HUES48 (cell line): Measurements from ENCODE around the gene ZP3.
"Not testable (repeated sequence)": the region's sequence is repeated elsewhere in the genome, so short reads cannot be mapped to it uniquely, and the experiment has no call there.

Experiments used
- H3K27ac ChIP-seq: one replicate; pipeline ENCODE4 v1.7.0; 2013; ENCODE audit warnings: low read depth, low read length, inconsistent platforms
- H3K27me3 ChIP-seq: 2 replicates; pipeline ENCODE4 v1.6.1; 2013; ENCODE audit warnings: mild to moderate bottlenecking, low read length; ENCODE audit not compliant: control insufficient read depth, insufficient read depth
- H3K36me3 ChIP-seq: 2 replicates; pipeline ENCODE4 v1.6.1; 2013; ENCODE audit warnings: low read length; ENCODE audit not compliant: control insufficient read depth, insufficient read depth
- H3K4me1 ChIP-seq: 2 replicates; pipeline ENCODE4 v1.6.1; 2013; ENCODE audit warnings: mild to moderate bottlenecking, low read length; ENCODE audit not compliant: control insufficient read depth, insufficient read depth
- H3K4me3 ChIP-seq: 2 replicates; pipeline ENCODE4 v1.5.1; 2013; ENCODE audit warnings: mild to moderate bottlenecking, low read depth, low read length
- H3K9ac ChIP-seq: 2 replicates; pipeline ENCODE4 v1.6.1; 2013; ENCODE audit warnings: mild to moderate bottlenecking, low read depth, low read length, moderate library complexity
- H3K9me3 ChIP-seq: 2 replicates; pipeline ENCODE4 v1.6.1; 2013; ENCODE audit warnings: low read length; ENCODE audit not compliant: control insufficient read depth, insufficient read depth

ZP3 gene

GRCh38 chr7:76393116-76394031 lies 31.4 kb upstream of the ZP3 start:
- H3K4me3 ChIP-seq, result peak overlapping the region; percentile 78
- no peaks in the 10 kb centered on the region for H3K36me3 ChIP-seq
- peak overlapping the region; percentile 61 for H3K27ac ChIP-seq
- H3K9me3 ChIP-seq, result no peaks in the 10 kb centered on the region
- no peaks in the 10 kb centered on the region; the same call in 1 of the 2 replicates for H3K27me3 ChIP-seq
- peak overlapping the region; percentile 73 for H3K9ac ChIP-seq
- peaks cover 3% of the 10 kb centered on the region; the same call in 1 of the 2 replicates for H3K4me1 ChIP-seq

DNA sequence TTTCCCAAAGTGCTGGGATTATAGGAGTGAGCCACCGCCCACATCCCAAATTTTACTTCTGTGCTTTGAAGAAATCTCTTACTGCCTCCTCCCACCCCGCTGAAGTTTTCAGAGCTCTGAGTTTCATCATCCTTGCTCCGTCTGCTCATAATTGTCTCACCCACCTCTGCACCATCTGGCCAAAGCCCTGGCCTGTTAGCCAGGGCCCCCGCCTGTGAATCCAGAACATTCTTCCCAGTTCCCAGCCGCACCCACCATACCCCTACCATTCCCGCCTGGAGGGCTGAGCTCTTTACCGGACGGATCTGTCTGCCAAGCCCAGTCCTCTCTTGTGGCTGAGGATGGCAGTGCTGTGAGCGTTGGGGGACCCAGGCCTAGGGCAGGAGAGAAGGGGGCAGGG lies 29.8 kb upstream of the ZP3 start:
- no peaks in the 10 kb centered on the region for H3K9me3 ChIP-seq
- H3K27me3 ChIP-seq, result no peaks in the 10 kb centered on the region; the same call in 1 of the 2 replicates
- H3K4me3 ChIP-seq, result no peak overlapping the region
- no peak overlapping the region for H3K27ac ChIP-seq
- peaks cover 3% of the 10 kb centered on the region; the same call in 1 of the 2 replicates for H3K4me1 ChIP-seq
- no peaks in the 10 kb centered on the region for H3K36me3 ChIP-seq
- no peak overlapping the region for H3K9ac ChIP-seq

- not testable (repeated sequence) for H3K9ac ChIP-seq, H3K9me3 ChIP-seq, H3K4me3 ChIP-seq, H3K27me3 ChIP-seq, H3K4me1 ChIP-seq, H3K36me3 ChIP-seq, H3K27ac ChIP-seq
These were observed 29.2 kb upstream of the ZP3 start for GRCh38 chr7:76395605-76395964.

- H3K4me1 ChIP-seq, result peaks cover 3% of the 10 kb centered on the region; the same call in 1 of the 2 replicates
- no peaks in the 10 kb centered on the region for H3K9me3 ChIP-seq
- no peak overlapping the region for H3K9ac ChIP-seq
- peak overlapping the region; percentile 18 for H3K27ac ChIP-seq
- H3K27me3 ChIP-seq, result no peaks in the 10 kb centered on the region; the same call in 1 of the 2 replicates
- H3K4me3 ChIP-seq, result no peak overlapping the region
- no peaks in the 10 kb centered on the region for H3K36me3 ChIP-seq
These were observed 28.6 kb upstream of the ZP3 start for GRCh38 chr7:76395965-76396726.

GRCh38 chr7:76396864-76397263 lies 27.9 kb upstream of the ZP3 start:
- H3K27me3 ChIP-seq, result no peaks in the 10 kb centered on the region; the same call in 1 of the 2 replicates
- H3K4me1 ChIP-seq, result peaks cover 3% of the 10 kb centered on the region; the same call in 1 of the 2 replicates
- H3K36me3 ChIP-seq, result no peaks in the 10 kb centered on the region
- no peak overlapping the region for H3K4me3 ChIP-seq
- H3K9me3 ChIP-seq, result no peaks in the 10 kb centered on the region
- no peak overlapping the region for H3K27ac ChIP-seq
- H3K9ac ChIP-seq, result no peak overlapping the region

- Histone ChIP-seq H3K27me3 (no peaks in the 10 kb centered on the region; the same call in 1 of the 2 replicates), H3K9ac (no peak overlapping the region), H3K4me3 (no peak overlapping the region), H3K4me1 (peaks cover 3% of the 10 kb centered on the region; the same call in 1 of the 2 replicates), H3K36me3 (no peaks in the 10 kb centered on the region), H3K9me3 (no peaks in the 10 kb centered on the region), H3K27ac (no peak overlapping the region)
These were observed 27.2 kb upstream of the ZP3 start for GRCh38 chr7:76397409-76398183.

DNA sequence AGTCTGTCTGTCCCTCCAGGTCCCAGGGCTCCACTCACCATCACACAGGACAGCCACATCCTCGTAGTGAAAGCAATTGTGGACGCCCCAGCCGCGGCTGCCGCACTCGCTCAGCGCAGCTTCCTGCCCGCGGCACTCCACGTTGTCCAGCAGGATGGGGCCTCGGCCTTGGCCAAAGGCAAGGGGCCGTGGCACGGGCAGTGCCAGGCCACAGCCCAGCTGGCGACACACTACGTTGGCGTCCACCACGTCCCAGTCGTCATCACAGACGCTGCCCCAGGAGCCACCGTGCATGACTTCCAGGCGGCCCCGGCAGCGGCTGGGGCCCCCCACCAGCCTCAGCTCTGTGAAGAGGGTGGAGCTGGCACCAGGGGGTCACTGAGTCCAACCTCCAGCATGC lies 24.5 kb upstream of the ZP3 start:
- H3K36me3 ChIP-seq, result no peaks in the 10 kb centered on the region
- H3K9ac ChIP-seq, result no peak overlapping the region
- H3K27ac ChIP-seq, result no peak overlapping the region
- no peaks in the 10 kb centered on the region; the same call in 1 of the 2 replicates for H3K27me3 ChIP-seq
- peaks cover 3% of the 10 kb centered on the region; the same call in 1 of the 2 replicates for H3K4me1 ChIP-seq
- H3K9me3 ChIP-seq, result no peaks in the 10 kb centered on the region
- H3K4me3 ChIP-seq, result no peak overlapping the region

DNA sequence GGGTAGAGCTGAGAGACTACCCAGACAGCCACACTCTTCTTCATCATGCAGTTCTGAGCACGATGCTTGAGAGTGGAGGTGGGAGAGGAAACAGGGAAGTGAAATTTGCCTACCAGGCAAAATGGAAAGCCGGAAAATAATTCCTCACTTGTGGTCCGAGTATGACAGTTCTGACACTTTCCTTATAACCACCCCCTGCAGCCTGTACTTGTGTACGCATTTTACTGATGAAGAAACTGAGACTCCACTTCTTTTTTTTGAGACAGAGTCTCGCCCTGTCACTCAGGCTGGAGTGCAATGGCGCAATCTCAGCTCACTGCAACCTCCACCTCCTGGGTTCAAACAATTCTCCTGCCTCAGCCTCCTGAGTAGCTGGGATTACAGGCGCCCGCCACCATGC lies 21.7 kb upstream of the ZP3 start:
- not testable (repeated sequence) for H3K27ac ChIP-seq, H3K9ac ChIP-seq, H3K27me3 ChIP-seq, H3K4me1 ChIP-seq, H3K4me3 ChIP-seq, H3K36me3 ChIP-seq, H3K9me3 ChIP-seq

DNA sequence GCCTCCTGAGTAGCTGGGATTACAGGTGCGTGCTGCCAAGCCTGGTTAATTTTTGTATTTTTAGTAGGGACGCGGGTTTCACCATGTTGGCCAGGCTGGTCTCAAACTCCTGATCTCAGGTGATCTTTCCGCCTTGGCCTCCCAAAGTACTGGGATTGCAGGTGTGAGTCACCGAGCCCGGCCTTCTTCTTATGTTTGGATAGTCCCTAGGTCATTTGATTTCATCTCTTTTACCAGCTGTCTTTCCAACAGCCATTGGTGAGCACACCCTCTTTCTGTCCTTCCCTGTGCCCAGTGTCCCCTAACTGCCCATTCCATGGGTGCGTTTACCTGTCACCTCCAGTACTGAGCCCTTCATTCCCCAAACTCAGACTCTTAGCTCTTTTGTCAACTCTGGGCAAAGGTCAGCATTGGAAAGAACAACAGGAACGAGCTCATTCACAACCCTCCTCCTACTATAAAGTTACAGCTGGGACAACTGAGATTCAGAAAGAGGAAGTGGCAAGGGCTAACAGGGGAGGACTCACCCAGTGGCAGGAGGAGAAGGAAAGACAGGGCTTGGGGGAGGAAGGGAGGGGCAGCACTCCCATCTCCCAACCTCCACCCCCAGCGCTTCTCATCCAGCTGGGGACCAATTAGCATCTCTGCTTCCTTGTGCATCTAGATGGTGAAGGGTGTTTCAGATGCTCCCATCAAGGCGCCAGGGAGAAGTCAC lies 20.8 kb upstream of the ZP3 start:
- H3K27me3 ChIP-seq, result no peaks in the 10 kb centered on the region
- no peak overlapping the region for H3K9ac ChIP-seq
- no peak overlapping the region for H3K27ac ChIP-seq
- H3K9me3 ChIP-seq, result no peaks in the 10 kb centered on the region
- no peak overlapping the region for H3K4me3 ChIP-seq
- peaks cover 1% of the 10 kb centered on the region for H3K4me1 ChIP-seq
- H3K36me3 ChIP-seq, result no peaks in the 10 kb centered on the region

DNA sequence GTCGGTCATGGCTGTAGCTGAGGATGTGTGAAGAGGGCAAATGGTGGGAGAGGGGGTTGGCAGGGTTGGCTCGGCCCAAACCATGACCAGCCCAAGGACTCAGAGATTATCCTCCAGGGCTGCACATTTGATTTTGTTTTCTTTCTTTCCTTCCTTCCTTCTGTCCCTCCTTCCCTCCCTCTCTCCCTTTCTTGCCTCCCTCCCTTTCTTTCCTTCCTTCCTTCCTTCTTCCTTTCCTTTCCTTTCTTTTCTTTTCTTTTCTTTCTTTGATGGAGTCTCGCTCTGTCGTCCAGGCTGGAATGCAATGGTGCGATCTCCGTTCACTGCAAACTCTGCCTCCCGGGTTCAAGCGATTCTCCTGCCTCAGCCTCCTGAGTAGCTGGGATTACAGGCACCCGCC lies 19.0 kb upstream of the ZP3 start:
- H3K36me3 ChIP-seq, result no peaks in the 10 kb centered on the region
- no peak overlapping the region for H3K4me3 ChIP-seq
- H3K9me3 ChIP-seq, result no peaks in the 10 kb centered on the region
- H3K27ac ChIP-seq, result no peak overlapping the region
- H3K27me3 ChIP-seq, result no peaks in the 10 kb centered on the region
- no peak overlapping the region for H3K9ac ChIP-seq
- peaks cover 9% of the 10 kb centered on the region for H3K4me1 ChIP-seq
